SKM-1 treated with dmso at 0.1 percent for 144 hours (cell line): Measurements from ENCODE around the gene OR12D2.
"Not testable (repeated sequence)": the region's sequence is repeated elsewhere in the genome, so short reads cannot be mapped to it uniquely, and the experiment has no call there.

Experiments used
- DNase-seq: peaks from one replicate; lab custom pipeline; 2025; ENCODE audit not compliant: unreplicated experiment; lab: John Stamatoyannopoulos, UW

Gene OR12D2

GRCh38 chr6:29395331-29395730, at the start of gene OR12D2:
TSS of gene OR12D2 (plus strand) at chr6:29395631. CDS start at chr6:29396700, 1,069 bp downstream.
- DNase-seq, result no peak

GRCh38 chr6:29349348-29349747, 46.1 kb upstream of the OR12D2 start:
- DNase-seq, result not testable (repeated sequence)

GRCh38 chr6:29354980-29355379, 40.5 kb upstream of the OR12D2 start:
- no peak for DNase-seq

GRCh38 chr6:29355603-29356002, 39.8 kb upstream of the OR12D2 start:
- DNase-seq, result no peak

- no peak for DNase-seq
Observed at GRCh38 chr6:29368765-29369164, 26.7 kb upstream of the OR12D2 start, which contains the start of gene OR5V1. TSS of gene OR5V1 (minus strand) at chr6:29368865. CDS start at chr6:29356195, 12,670 bp downstream.

GRCh38 chr6:29375191-29375590, 20.2 kb upstream of the OR12D2 start, which contains the start of gene OR12D3:
TSS of gene OR12D3 (minus strand) at chr6:29375291. CDS start at chr6:29375287, 4 bp downstream.
- no peak for DNase-seq

GRCh38 chr6:29376003-29376402, 19.4 kb upstream of the OR12D2 start:
- no peak for DNase-seq

GRCh38 chr6:29388533-29388932, 6.9 kb upstream of the OR12D2 start:
- DNase-seq, result no peak

GRCh38 chr6:29399525-29399924, 4.1 kb downstream of the OR12D2 start:
- no peak for DNase-seq

- no peak for DNase-seq
Observed at GRCh38 chr6:29403801-29404200, 8.4 kb downstream of the OR12D2 start.

GRCh38 chr6:29414588-29414987, 19.2 kb downstream of the OR12D2 start, which contains the start of gene OR12D1:
TSS of gene OR12D1 (plus strand) at chr6:29414928.
- DNase-seq, result no peak

GRCh38 chr6:29419516-29419915, 24.1 kb downstream of the OR12D2 start:
- DNase-seq, result no peak

GRCh38 chr6:29424168-29424567, 28.7 kb downstream of the OR12D2 start:
- DNase-seq, result no peak

GRCh38 chr6:29424575-29424974, 29.1 kb downstream of the OR12D2 start:
- no peak for DNase-seq

- DNase-seq, result no peak
Observed at GRCh38 chr6:29425075-29425474, 29.6 kb downstream of the OR12D2 start.

GRCh38 chr6:29426654-29427053, 31.2 kb downstream of the OR12D2 start:
- no peak for DNase-seq

- DNase-seq, result not testable (repeated sequence)
Observed at GRCh38 chr6:29436730-29437129, 41.3 kb downstream of the OR12D2 start.

GRCh38 chr6:29439006-29439405, 43.6 kb downstream of the OR12D2 start, which contains the start of gene OR10C1:
TSS of gene OR10C1 (plus strand) at chr6:29439306. CDS start at chr6:29440016, 710 bp downstream.
- DNase-seq, result no peak

GRCh38 chr6:29442719-29443118, 47.3 kb downstream of the OR12D2 start:
- no peak for DNase-seq

- DNase-seq, result not testable (repeated sequence)
Observed at GRCh38 chr6:29444031-29444430, 48.6 kb downstream of the OR12D2 start.
